Activated T-helper 1 cell treated with Interleukin-2 at 50 U/mL for 16 hours (primary cell): Measurements from ENCODE around the gene ATP5F1E.

Source experiments
- DNase-seq: peaks from one replicate; pipeline ENCODE4 v3.0.0-alpha.2; 2020; ENCODE audit warnings: low read depth

The ATP5F1E gene

GRCh38 chr20:59005523-59006166 lies 26.5 kb downstream of the ATP5F1E start:
- DNase-seq, result no peak

- peak; percentile 18 for DNase-seq
Measured at GRCh38 chr20:59004763-59005522, 27.2 kb downstream of the ATP5F1E start.

- no peak for DNase-seq
Measured at GRCh38 chr20:59004493-59004762, 27.7 kb downstream of the ATP5F1E start.

- DNase-seq, result no peak
Measured at GRCh38 chr20:59003836-59004492, 28.2 kb downstream of the ATP5F1E start.

GRCh38 chr20:59002874-59003399 lies 29.2 kb downstream of the ATP5F1E start:
- no peak for DNase-seq

- no peak for DNase-seq
Measured at GRCh38 chr20:59002388-59002787, 29.7 kb downstream of the ATP5F1E start.

GRCh38 chr20:59001449-59002171 lies 30.5 kb downstream of the ATP5F1E start:
- DNase-seq, result no peak

- no peak for DNase-seq
Measured at GRCh38 chr20:59001068-59001448, 31.1 kb downstream of the ATP5F1E start.

GRCh38 chr20:59000326-59000725 lies 31.8 kb downstream of the ATP5F1E start:
- DNase-seq, result no peak

- no peak for DNase-seq
Measured at GRCh38 chr20:58998656-58999055, 33.5 kb downstream of the ATP5F1E start.

GRCh38 chr20:58997141-58997770 lies 34.9 kb downstream of the ATP5F1E start:
- DNase-seq, result no peak

- DNase-seq, result no peak
Measured at GRCh38 chr20:58996226-58996611, 35.9 kb downstream of the ATP5F1E start.

- DNase-seq, result no peak
Measured at GRCh38 chr20:58995461-58996225, 36.5 kb downstream of the ATP5F1E start.

GRCh38 chr20:58994390-58995159 lies 37.6 kb downstream of the ATP5F1E start:
- no peak for DNase-seq

GRCh38 chr20:58993332-58994248 lies 38.5 kb downstream of the ATP5F1E start:
- DNase-seq, result no peak

GRCh38 chr20:58992911-58993310 lies 39.2 kb downstream of the ATP5F1E start:
- no peak for DNase-seq

- no peak for DNase-seq
Measured at GRCh38 chr20:58991715-58992114, 40.4 kb downstream of the ATP5F1E start.

GRCh38 chr20:58990651-58991445 lies 41.3 kb downstream of the ATP5F1E start:
- no peak for DNase-seq

GRCh38 chr20:58989196-58989595 lies 42.9 kb downstream of the ATP5F1E start:
- no peak for DNase-seq
